ENCODE data around the gene LPCAT1.

The LPCAT1 gene

GRCh38 chr5:1484730-1485578, 38.8 kb downstream of the LPCAT1 start:
- Histone ChIP-seq H3K4me3 (ENCODE audit: low read length) (no peak overlapping the region), H3K36me3 (ENCODE audit: control insufficient read depth, insufficient read depth, low read length, severe bottlenecking) (peaks cover 34% of the 10 kb centered on the region), H3K27me3 (replicated peaks; ENCODE audit: control insufficient read depth, insufficient read depth, low read length) (no peaks in the 10 kb centered on the region), H3K9me3 (ENCODE audit: control insufficient read depth, low read length) (no peaks in the 10 kb centered on the region), H3K9ac (ENCODE audit: low read length) (no peak overlapping the region), H3K4me1 (ENCODE audit: control insufficient read depth, insufficient read depth, low read length) (peaks cover 14% of the 10 kb centered on the region)
- DNase-seq (ENCODE audit: low read depth) = no peak

- H3K36me3 ChIP-seq (ENCODE audit: control insufficient read depth, insufficient read depth, low read length, severe bottlenecking) = peaks cover 34% of the 10 kb centered on the region
- peaks cover 12% of the 10 kb centered on the region for H3K4me1 ChIP-seq (ENCODE audit: control insufficient read depth, insufficient read depth, low read length)
- no peaks in the 10 kb centered on the region for H3K9me3 ChIP-seq (ENCODE audit: control insufficient read depth, low read length)
- no peaks in the 10 kb centered on the region for H3K27me3 ChIP-seq (replicated peaks; ENCODE audit: control insufficient read depth, insufficient read depth, low read length)
- no peak overlapping the region for H3K4me3 ChIP-seq (ENCODE audit: low read length)
- no peak overlapping the region for H3K9ac ChIP-seq (ENCODE audit: low read length)
- no peak for DNase-seq (ENCODE audit: low read depth)
These were observed 39.7 kb downstream of the LPCAT1 start for GRCh38 chr5:1483856-1484729.

- peaks cover 36% of the 10 kb centered on the region for H3K36me3 ChIP-seq (ENCODE audit: control insufficient read depth, insufficient read depth, low read length, severe bottlenecking)
These were observed 40.7 kb downstream of the LPCAT1 start for GRCh38 chr5:1483064-1483463.

GRCh38 chr5:1481959-1482331, 41.8 kb downstream of the LPCAT1 start:
- Histone ChIP-seq H3K9me3 (ENCODE audit: control insufficient read depth, low read length) (no peaks in the 10 kb centered on the region), H3K4me1 (ENCODE audit: control insufficient read depth, insufficient read depth, low read length) (peaks cover 7% of the 10 kb centered on the region), H3K9ac (ENCODE audit: low read length) (no peak overlapping the region), H3K36me3 (ENCODE audit: control insufficient read depth, insufficient read depth, low read length, severe bottlenecking) (peaks cover 29% of the 10 kb centered on the region), H3K27me3 (replicated peaks; ENCODE audit: control insufficient read depth, insufficient read depth, low read length) (no peaks in the 10 kb centered on the region), H3K4me3 (ENCODE audit: low read length) (no peak overlapping the region)
- DNase-seq (ENCODE audit: low read depth) = no peak

More at GRCh38 chr5:1483064-1483463, 40.7 kb downstream of the LPCAT1 start:
- Histone ChIP-seq H3K27me3 (replicated peaks; ENCODE audit: control insufficient read depth, insufficient read depth, low read length) (no peaks in the 10 kb centered on the region), H3K9me3 (ENCODE audit: control insufficient read depth, low read length) (no peaks in the 10 kb centered on the region), H3K9ac (ENCODE audit: low read length) (no peak overlapping the region), H3K4me1 (ENCODE audit: control insufficient read depth, insufficient read depth, low read length) (peaks cover 7% of the 10 kb centered on the region), H3K4me3 (ENCODE audit: low read length) (no peak overlapping the region)
- no peak for DNase-seq (ENCODE audit: low read depth)

- no peak overlapping the region for H3K9ac ChIP-seq (ENCODE audit: low read length)
- H3K4me3 ChIP-seq (ENCODE audit: low read length) = no peak overlapping the region
- H3K9me3 ChIP-seq (ENCODE audit: control insufficient read depth, low read length) = no peaks in the 10 kb centered on the region
- H3K27me3 ChIP-seq (replicated peaks; ENCODE audit: control insufficient read depth, insufficient read depth, low read length) = no peaks in the 10 kb centered on the region
- peaks cover 7% of the 10 kb centered on the region for H3K4me1 ChIP-seq (ENCODE audit: control insufficient read depth, insufficient read depth, low read length)
- H3K36me3 ChIP-seq (ENCODE audit: control insufficient read depth, insufficient read depth, low read length, severe bottlenecking) = peaks cover 29% of the 10 kb centered on the region
- no peak for DNase-seq (ENCODE audit: low read depth)
These were observed 42.3 kb downstream of the LPCAT1 start for GRCh38 chr5:1481266-1481958.

GRCh38 chr5:1480806-1481205, 43.0 kb downstream of the LPCAT1 start:
- no peaks in the 10 kb centered on the region for H3K9me3 ChIP-seq (ENCODE audit: control insufficient read depth, low read length)
- no peaks in the 10 kb centered on the region for H3K27me3 ChIP-seq (replicated peaks; ENCODE audit: control insufficient read depth, insufficient read depth, low read length)
- peaks cover 7% of the 10 kb centered on the region for H3K4me1 ChIP-seq (ENCODE audit: control insufficient read depth, insufficient read depth, low read length)
- H3K4me3 ChIP-seq (ENCODE audit: low read length) = no peak overlapping the region
- H3K9ac ChIP-seq (ENCODE audit: low read length) = no peak overlapping the region
- no peak for DNase-seq (ENCODE audit: low read depth)
- peaks cover 28% of the 10 kb centered on the region for H3K36me3 ChIP-seq (ENCODE audit: control insufficient read depth, insufficient read depth, low read length, severe bottlenecking)

GRCh38 chr5:1480217-1480616, 43.5 kb downstream of the LPCAT1 start:
- H3K4me1 ChIP-seq (ENCODE audit: control insufficient read depth, insufficient read depth, low read length) = peaks cover 7% of the 10 kb centered on the region
- no peak overlapping the region for H3K4me3 ChIP-seq (ENCODE audit: low read length)
- no peak overlapping the region for H3K9ac ChIP-seq (ENCODE audit: low read length)
- DNase-seq (ENCODE audit: low read depth) = no peak
- no peaks in the 10 kb centered on the region for H3K27me3 ChIP-seq (replicated peaks; ENCODE audit: control insufficient read depth, insufficient read depth, low read length)
- no peaks in the 10 kb centered on the region for H3K9me3 ChIP-seq (ENCODE audit: control insufficient read depth, low read length)
- H3K36me3 ChIP-seq (ENCODE audit: control insufficient read depth, insufficient read depth, low read length, severe bottlenecking) = peaks cover 22% of the 10 kb centered on the region

- Histone ChIP-seq H3K27me3 (replicated peaks; ENCODE audit: control insufficient read depth, insufficient read depth, low read length) (no peaks in the 10 kb centered on the region), H3K9me3 (ENCODE audit: control insufficient read depth, low read length) (no peaks in the 10 kb centered on the region), H3K4me3 (ENCODE audit: low read length) (no peak overlapping the region), H3K4me1 (ENCODE audit: control insufficient read depth, insufficient read depth, low read length) (peaks cover 7% of the 10 kb centered on the region), H3K9ac (ENCODE audit: low read length) (no peak overlapping the region), H3K36me3 (ENCODE audit: control insufficient read depth, insufficient read depth, low read length, severe bottlenecking) (peaks cover 25% of the 10 kb centered on the region)
- peak; percentile 47 for DNase-seq (ENCODE audit: low read depth)
These were observed 44.1 kb downstream of the LPCAT1 start for GRCh38 chr5:1479581-1480188.

- peaks cover 7% of the 10 kb centered on the region for H3K4me1 ChIP-seq (ENCODE audit: control insufficient read depth, insufficient read depth, low read length)
- peak overlapping the region; percentile 1 for H3K9ac ChIP-seq (ENCODE audit: low read length)
- no peaks in the 10 kb centered on the region for H3K9me3 ChIP-seq (ENCODE audit: control insufficient read depth, low read length)
- no peak overlapping the region for H3K4me3 ChIP-seq (ENCODE audit: low read length)
- DNase-seq (ENCODE audit: low read depth) = no peak
- no peaks in the 10 kb centered on the region for H3K27me3 ChIP-seq (replicated peaks; ENCODE audit: control insufficient read depth, insufficient read depth, low read length)
- peaks cover 29% of the 10 kb centered on the region for H3K36me3 ChIP-seq (ENCODE audit: control insufficient read depth, insufficient read depth, low read length, severe bottlenecking)
These were observed 44.7 kb downstream of the LPCAT1 start for GRCh38 chr5:1479066-1479465.

GRCh38 chr5:1478271-1479035, 45.3 kb downstream of the LPCAT1 start:
- no peak for DNase-seq (ENCODE audit: low read depth)
- H3K9ac ChIP-seq (ENCODE audit: low read length) = no peak overlapping the region
- no peak overlapping the region for H3K4me3 ChIP-seq (ENCODE audit: low read length)
- no peaks in the 10 kb centered on the region for H3K27me3 ChIP-seq (replicated peaks; ENCODE audit: control insufficient read depth, insufficient read depth, low read length)
- H3K9me3 ChIP-seq (ENCODE audit: control insufficient read depth, low read length) = no peaks in the 10 kb centered on the region
- H3K4me1 ChIP-seq (ENCODE audit: control insufficient read depth, insufficient read depth, low read length) = peaks cover 7% of the 10 kb centered on the region
- H3K36me3 ChIP-seq (ENCODE audit: control insufficient read depth, insufficient read depth, low read length, severe bottlenecking) = peaks cover 34% of the 10 kb centered on the region
